GM06990 (cell line): ENCODE data around the gene OR4F6.

ENCODE experiments used
- DNase-seq: peaks from one replicate; pipeline ENCODE4 v3.0.0-alpha.2; 2011; ENCODE audit not compliant: insufficient read length; ENCODE audit errors: extremely low read depth
- H3K27me3 ChIP-seq: replicated peaks from 2 replicates; pipeline ENCODE4 v1.6.0; 2011; ENCODE audit warnings: low read length; ENCODE audit not compliant: control insufficient read depth, insufficient read depth
- H3K36me3 ChIP-seq: 2 replicates; pipeline ENCODE4 v1.5.1; 2011; ENCODE audit warnings: low read length; ENCODE audit not compliant: control insufficient read depth, insufficient read depth
- H3K4me3 ChIP-seq: replicated peaks from 2 replicates; pipeline ENCODE4 v1.5.1; 2011; ENCODE audit warnings: low read depth, mild to moderate bottlenecking, control low read depth, low read length
- CTCF ChIP-seq: IDR thresholded peaks from 2 replicates; pipeline ENCODE4 v1.5.1; 2011; ENCODE audit warnings: low read length, control low read depth, mild to moderate bottlenecking, inconsistent platforms; ENCODE audit not compliant: insufficient read depth, poor library complexity, severe bottlenecking

OR4F6 gene

GRCh38 chr15:101811902-101812301 is 8.6 kb downstream of the OR4F6 start, which contains the start of gene OR4F15:
OR4F15 (plus strand) TSS chr15:101812202; CDS start chr15:101818187, 5,985 bp downstream.
- no peak for TF ChIP-seq CTCF
- Histone ChIP-seq H3K27me3 (no peaks in the 10 kb centered on the region), H3K36me3 (no peaks in the 10 kb centered on the region), H3K4me3 (no peak within 1 kb of the TSS)
- DNase-seq, result no peak

GRCh38 chr15:101813803-101814534 is 10.7 kb downstream of the OR4F6 start:
- no peak for DNase-seq
- TF ChIP-seq CTCF, result no peak
- H3K36me3 ChIP-seq, result no peaks in the 10 kb centered on the region
- H3K4me3 ChIP-seq, result no peak overlapping the region
- no peaks in the 10 kb centered on the region for H3K27me3 ChIP-seq

- no peak for DNase-seq
- no peak overlapping the region for H3K4me3 ChIP-seq
- no peaks in the 10 kb centered on the region for H3K36me3 ChIP-seq
- no peaks in the 10 kb centered on the region for H3K27me3 ChIP-seq
- TF ChIP-seq CTCF, result no peak
Measured at GRCh38 chr15:101820781-101821180, 17.5 kb downstream of the OR4F6 start.

GRCh38 chr15:101827257-101827656 is 23.9 kb downstream of the OR4F6 start:
- H3K4me3 ChIP-seq, result no peak overlapping the region
- H3K36me3 ChIP-seq, result no peaks in the 10 kb centered on the region
- no peak for TF ChIP-seq CTCF
- DNase-seq, result no peak
- no peaks in the 10 kb centered on the region for H3K27me3 ChIP-seq

- DNase-seq, result no peak
- Histone ChIP-seq H3K4me3 (no peak overlapping the region), H3K36me3 (no peaks in the 10 kb centered on the region), H3K27me3 (no peaks in the 10 kb centered on the region)
- TF ChIP-seq CTCF, result no peak
Measured at GRCh38 chr15:101828774-101829173, 25.5 kb downstream of the OR4F6 start.
